ENCODE measurements around the gene MRPL57.
"Not testable (repeated sequence)": the region's sequence is repeated elsewhere in the genome, so short reads cannot be mapped to it uniquely, and the experiment has no call there.

Gene MRPL57

DNA sequence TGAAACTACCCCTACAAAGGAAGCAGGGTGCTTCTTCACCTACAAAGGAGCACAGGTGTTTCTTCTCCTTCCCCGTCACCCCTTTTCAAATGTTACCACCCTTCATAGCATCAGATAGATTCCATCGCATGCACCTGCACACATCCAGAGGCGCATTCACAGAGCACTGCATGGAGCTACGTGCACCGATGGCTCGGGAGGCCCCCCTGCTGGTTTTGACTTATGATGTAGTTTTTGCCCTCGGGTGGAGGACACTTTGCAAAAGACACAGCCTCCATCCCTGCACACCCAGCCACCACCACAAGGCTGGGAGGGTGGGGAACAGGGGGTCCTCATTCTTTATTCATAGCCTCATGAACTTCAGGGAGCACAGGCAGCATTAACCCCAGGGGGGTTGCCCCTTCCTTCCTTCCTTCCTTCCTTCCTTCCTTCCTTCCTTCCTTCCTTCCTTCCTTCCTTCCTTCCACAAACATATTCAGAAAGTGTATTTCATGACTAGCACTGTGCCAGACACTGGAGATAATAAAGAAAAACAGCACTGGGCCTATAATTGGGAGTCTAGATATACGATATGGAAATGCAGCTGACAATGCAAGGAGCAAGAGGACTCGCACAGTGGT, 21.3 kb downstream of the MRPL57 start:
- DNase-seq: not testable (repeated sequence)

DNA sequence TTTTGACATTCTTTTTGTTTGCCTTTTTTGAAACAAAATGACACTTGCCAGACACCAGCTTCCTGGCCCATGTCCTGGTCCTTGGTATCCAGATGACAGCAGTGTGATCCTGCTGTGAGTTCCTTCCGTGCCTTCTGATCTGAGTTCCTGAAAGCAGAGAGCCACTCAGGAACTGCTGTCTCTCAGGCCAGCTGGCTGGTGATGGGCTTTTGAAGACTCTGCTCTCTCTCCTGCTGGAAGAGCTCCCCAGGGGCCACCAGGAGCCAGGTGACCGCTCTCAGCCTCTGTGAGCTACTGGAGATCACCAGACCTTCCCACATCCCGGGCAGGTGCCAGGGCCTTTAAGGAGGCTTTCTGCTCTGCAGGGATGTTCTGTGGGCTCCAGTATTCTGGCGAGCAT, 21.9 kb downstream of the MRPL57 start:
- not testable (repeated sequence) for DNase-seq

DNA sequence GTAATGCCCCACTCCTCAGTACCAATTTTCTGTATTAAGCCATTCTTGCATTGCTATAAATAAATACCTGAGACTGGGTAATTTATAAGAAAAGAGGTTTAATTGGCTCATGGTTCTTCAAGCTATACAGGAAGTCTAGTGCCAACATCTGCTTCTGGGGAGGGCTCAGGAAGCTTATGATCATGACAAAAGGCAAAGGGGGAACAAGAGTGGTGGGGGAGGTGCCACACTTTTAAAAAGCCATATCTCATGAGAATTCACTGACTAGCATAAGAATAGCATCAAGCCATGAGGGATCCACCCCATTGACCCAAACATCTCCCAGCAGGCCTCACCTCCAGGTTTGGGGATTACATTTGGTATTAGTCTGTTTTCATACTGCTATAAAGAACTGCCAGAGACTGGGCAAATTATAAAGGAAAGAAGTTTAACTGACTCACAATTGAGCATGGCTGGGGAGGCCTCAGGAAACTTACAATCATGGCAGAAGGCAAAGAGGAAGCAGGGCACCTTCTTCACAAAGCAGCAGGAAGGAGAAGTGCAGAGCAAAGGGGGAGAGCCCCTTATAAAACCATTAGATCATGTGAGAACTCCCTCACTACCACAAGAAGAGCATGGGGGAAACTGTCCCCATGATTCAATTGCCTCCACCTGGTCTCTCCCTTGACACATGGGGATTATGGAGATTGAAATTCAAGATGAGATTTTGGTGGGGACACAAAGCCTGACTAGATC, 25.2 kb downstream of the MRPL57 start:
- DNase-seq: not testable (repeated sequence)

DNA sequence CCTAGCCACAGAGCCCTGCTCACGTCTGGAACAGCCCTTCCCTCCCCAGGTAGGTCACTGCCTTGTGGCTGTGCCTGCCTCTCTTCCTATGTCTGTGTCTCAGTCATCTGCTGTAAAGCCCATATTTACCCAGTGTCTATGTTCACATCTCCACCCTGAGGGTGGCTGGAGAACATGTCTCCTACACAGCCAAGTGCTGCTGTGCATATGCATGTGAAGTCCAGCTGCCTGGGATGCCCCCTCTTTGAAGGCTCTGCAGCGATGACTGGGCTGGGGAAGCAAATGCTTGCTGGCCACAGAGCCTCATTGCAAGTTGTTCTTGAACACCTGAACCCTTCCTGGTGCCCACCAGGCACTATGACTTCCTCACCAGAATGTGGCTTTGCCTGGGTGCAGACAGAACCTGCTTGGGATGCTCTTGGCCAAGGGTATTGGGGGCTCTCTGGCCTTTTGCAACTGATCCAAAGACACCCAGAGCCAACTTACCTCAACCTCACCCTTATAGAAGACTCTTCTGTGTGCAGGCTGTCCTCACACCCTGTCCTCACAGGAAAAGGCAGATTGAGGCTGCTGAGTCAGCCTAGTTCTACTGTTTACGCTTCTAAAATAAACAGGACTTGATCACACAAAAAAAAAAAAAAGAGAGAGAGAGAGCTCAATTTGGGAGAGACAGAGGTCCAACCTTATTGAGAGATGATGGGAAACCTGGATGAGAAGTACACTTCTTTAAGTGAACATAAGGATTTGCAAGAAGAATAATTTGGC, 26.5 kb downstream of the MRPL57 start:
- DNase-seq: no peak

DNA sequence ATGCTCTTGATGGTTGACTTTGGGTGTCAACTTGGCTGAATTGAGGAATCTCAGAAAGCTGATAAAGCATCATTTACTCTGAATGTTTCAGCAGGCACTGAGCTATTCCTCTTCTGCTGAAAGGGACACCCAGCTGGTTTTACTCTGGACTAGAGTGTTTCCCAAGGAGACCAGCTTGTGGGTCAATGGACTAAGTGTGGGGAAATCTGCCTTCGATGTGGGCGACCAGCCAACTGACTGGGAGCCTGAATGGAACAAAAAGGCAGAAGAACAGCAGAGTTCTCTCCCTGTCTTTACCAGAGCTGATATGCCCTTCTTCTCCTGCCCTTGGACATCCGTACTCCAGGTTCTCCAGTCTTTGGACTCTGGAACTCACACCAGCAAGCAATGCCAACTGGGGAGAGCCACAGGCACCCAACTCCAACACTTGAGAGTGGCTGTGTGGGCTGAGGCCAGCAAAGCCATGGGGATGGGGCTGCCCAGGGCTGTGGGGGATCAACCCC, 32.2 kb downstream of the MRPL57 start:
- no peak for DNase-seq

DNA sequence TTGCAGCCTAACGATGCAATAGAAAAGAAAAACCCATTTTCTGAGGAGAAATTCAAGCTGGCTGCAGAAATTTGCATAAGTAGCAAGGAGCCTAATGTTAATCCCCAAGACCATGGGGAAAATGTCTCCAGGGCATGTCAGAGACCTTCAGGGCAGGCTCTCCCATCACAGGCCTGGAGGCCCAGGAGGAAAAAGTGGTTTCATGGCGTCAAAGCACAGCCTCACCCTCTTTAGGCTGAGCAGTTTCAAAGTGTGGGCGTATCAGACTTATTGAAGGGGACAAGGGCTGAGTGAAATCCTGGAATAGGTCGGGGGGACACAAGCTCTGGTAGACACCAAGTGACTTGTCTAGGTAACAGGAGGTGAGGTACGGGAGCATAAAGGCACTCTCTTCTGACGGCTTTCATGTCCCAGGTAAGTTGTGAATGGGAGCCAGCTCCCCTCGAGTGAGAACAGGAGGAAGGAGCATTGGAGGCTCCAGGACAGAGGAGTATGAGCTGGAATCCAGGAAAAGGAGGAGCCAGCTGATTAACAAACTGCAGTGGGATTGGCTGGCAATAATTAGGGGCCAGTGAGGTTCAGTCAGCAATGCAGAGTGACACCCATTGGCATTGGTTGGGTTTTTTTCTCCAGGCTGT, 35.8 kb downstream of the MRPL57 start:
- DNase-seq: no peak

DNA sequence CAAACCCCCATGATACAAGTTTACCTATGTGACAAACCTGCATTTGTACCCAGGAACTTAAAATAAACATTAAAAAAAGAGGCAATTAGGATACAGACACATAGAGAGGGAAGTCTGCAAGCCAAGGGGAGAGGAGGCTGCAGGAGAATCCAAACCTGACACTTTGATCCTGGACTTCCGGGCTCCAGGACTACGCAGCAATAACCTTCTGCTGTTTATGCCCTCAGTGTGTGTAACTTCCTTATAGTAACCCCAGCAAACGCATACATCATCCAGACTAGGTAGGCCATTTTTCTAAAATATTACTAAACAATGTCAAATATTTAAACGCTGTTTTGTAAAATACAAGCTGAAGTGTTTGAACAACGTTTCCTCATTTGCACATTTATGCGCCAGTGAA, 39.0 kb downstream of the MRPL57 start:
- not testable (repeated sequence) for DNase-seq

DNA sequence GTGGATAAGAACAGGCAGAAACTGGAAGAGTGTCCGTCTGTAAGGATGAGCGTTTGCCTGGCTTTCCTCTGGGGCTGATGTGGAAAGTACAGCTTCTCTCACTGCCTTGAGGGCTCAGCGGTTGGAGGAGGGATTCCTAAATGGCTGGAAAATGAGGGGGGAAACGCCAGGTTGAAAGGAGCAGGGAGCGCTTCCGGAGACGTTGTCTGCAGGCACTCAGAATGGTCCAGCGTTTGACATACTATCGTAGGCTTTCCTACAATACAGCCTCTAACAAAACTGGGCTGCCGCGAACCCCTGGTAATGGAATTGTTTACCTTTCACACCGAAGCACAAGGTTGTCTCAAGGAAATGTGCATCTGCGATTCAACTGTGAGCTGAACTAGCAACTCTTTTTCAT, 39.9 kb downstream of the MRPL57 start:
- DNase-seq: no peak

DNA sequence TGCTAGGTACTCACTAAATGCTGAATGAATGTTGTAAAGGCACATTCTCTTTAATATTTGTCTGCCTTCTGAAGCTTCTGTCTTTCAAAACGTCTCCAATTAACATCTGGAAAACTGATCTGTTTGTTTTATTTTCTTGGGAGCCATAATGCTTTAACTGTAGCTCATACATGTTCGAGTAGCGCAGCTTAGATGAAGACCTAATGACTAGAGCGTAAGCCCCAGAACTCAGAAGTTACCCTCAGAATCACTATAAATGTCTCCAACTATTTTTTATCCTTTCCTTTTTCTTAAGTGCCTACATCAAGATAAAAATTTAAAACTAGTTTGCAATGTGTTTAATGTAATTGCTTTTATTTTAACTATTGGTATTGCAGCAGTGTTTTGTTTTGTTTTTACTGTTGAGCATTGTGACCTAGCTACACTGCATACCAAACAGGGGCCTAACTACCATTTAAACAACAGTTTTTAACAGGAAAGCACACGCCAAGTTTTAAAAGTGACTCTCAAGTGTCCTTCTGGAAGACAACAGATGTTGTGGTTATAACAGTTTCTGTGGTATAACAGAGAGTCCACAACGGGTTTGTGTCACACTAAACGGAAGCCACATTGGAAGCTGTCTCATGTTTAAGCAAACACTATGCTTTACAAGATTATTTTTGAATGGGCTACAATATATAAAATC, 42.0 kb downstream of the MRPL57 start:
- no peak for DNase-seq

DNA sequence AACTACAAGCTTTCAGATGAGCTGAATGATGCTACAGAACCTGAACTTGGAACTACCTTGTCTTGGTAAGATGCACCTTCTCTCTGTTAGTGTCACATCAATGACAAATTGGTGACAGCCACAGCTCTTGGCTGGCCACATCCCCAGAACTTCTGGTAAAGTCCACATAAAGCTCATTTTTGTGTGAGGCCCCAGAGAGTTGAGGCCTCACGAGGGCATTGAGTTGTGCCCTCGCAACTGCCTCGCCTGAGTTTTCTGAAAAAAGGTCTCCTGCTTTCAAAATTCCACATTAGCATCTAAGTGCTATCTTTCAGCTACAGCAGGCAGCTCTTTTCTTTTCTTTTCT, 42.6 kb downstream of the MRPL57 start:
- no peak for DNase-seq

DNA sequence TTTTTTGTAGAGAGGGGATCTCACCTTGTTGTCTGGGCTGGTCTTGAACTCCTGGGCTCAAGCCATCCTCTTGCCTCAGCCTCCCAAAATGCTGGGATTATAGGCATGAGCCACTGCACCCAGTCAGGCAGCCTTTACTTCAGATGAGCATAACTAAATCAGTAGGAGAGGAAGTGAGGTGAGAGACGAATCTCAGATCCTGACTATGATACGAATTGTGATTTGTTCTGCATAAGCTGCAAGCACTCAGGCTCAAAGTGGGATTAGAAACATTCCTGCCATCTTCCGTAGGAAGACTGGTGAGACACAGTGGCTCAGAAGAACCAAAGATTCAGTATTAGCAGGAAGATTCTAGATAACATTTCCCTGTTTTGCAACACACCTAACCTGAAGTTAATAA, 43.3 kb downstream of the MRPL57 start:
- not testable (repeated sequence) for DNase-seq

DNA sequence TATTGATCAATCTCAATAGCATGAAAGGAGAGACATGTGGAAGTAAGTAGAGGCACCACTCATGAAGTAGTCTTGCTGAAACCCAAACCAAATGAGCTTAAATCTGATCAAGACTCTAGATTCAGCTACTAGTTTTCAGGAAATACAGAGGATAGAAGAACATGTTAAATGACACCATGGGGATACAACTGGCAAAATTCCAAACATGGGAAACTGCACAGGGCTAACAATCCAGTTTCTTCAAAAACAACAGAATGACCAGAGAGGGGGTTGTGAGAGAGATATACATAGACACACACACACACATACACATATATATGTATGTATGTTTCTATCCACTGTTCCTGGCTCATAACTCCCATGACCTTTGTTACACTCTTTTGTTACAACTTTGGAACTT, 44.8 kb downstream of the MRPL57 start:
- no peak for DNase-seq

DNA sequence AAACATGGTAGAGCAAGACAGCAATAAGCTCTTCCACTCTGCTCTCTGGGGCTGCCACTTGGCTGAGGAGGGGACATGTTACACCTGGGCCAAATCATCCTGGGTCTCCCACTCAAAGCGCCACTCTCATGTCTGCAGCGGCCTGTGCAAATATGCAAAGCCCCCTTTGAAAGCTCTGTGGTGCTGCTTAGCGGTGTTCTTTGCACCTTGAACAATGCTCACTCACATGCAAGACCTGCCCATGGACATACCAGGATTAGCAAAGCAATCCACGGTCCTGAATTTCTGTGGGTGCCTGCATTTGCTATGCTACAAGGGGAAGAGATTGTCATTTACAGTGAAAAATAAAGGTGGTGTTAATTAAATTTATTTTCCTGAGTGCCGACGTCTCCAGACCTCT, 48.6 kb downstream of the MRPL57 start:
- no peak for DNase-seq

DNA sequence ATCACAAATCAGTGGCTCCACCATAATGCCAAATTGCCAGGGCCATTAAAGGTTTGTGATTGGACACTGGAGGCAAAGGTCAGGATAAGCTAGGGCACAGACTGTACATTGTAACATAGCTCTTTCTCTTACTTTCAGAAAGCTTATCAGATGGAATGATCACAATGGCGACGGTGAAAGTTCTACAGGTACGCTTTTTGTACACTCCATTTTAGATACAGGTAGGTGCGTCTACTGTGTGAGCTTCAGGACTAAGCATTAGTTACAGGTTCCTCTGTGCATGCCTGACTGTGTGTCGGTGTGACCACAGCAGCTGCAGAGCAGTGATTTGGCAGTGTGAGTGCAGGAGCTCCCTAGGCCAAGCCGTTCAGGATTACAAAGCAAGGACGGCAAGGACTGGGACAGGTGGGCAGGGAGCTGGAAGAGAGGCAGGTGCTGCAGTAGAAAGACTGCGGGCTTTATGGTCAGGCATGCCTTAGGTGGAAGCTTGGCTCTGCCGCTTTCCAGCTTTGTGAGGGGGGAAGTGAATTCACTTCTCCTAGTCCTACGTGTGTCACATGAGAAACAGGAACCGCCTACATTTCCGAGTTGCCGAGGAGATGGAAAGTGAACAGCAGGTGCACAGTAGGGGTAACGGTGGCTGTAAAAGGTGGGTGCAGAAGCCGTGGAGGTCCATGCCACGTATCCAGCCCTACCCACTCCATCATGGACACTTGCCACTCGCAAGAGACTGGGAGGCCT, 49.6 kb downstream of the MRPL57 start:
- DNase-seq: no peak

DNA sequence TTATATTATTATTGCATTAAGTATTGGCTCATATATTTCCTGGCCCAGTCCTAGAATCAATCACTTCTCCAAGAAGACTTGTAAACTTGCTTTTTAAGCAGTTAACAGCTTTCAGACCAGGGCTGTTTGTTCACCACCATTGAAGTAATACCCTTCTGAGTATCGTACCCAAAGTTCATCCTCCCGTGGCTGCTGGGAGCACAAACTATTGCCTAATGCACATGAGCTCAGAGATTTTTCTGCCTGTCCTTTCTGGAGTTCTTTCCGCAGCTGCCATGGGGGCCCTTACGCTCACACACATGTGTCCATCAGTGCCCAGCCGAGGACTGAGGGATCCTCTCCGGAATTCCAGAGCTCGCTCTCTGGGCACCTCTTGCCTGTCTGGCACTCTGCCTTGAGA, 51.5 kb downstream of the MRPL57 start:
- no peak for DNase-seq
